Endothelial cell of umbilical vein (primary cell): ENCODE data around the gene CCNG2. TPM values are rescaled to one million over a fixed set of nuclear protein-coding genes. Genes with fewer than 3 reads are reported as not detected.

Experiments used
- BruUV-seq: library from RNA; stranded (reverse); fragments of 400-500 nt; replicated peaks from 2 replicates; lab custom pipeline; 2021; lab: Mats Ljungman, UMichigan
- CTCF ChIA-PET: fragments of 300-600, 350-600 bp; sonication (Branson Sonifier 250); formaldehyde crosslinking; loops from one replicate; lab custom pipeline; 2021; ENCODE audit warnings: antibody characterized with exemption, inconsistent platforms; lab: Charles Lee
- POLR2A ChIA-PET: fragments of 300-600, 350-600 bp; sonication (Branson Sonifier 250); formaldehyde crosslinking; loops from one replicate; lab custom pipeline; 2021; ENCODE audit warnings: antibody characterized with exemption, inconsistent platforms; lab: Charles Lee
- DNase-seq: peaks from one replicate; pipeline ENCODE4 v3.0.0-alpha.2; 2011; ENCODE audit warnings: low read depth, low spot score
- FAIRE-seq: peaks from 2 replicates; lab custom pipeline; 2011; peaks lifted over from hg19 to GRCh38; lab: Jason Lieb, UNC
- H2AFZ ChIP-seq: 2 replicates; pipeline ENCODE4 v1.6.0; 2012; ENCODE audit warnings: low read depth, low read length, control low read depth, inconsistent platforms
- H3K27ac ChIP-seq: 2 replicates; pipeline ENCODE4 v1.5.1; 2011; ENCODE audit warnings: low read depth, mild to moderate bottlenecking, control low read depth, low read length, moderate library complexity; ENCODE audit not compliant: insufficient read depth
- H3K27me3 ChIP-seq, 2 experiments: 2 replicates each; pipeline versions ENCODE4 v1.6.0 to v1.6.1; 2011; ENCODE audit warnings: low read length in 2 of 2, mixed read lengths in 1 of 2; ENCODE audit not compliant: control insufficient read depth in 2 of 2, insufficient read depth in 2 of 2
- H3K36me3 ChIP-seq, 2 experiments: 2 replicates in 1 of 2; 3 replicates in 1 of 2; pipeline ENCODE4 v1.5.1; 2011; ENCODE audit warnings: low read length in 2 of 2, mild to moderate bottlenecking in 1 of 2, moderate library complexity in 1 of 2; ENCODE audit not compliant: control insufficient read depth in 2 of 2, insufficient read depth in 2 of 2; ENCODE audit errors: extremely low read depth in 1 of 2
- H3K4me1 ChIP-seq: 3 replicates; pipeline ENCODE4 v1.5.1; 2011; ENCODE audit warnings: mild to moderate bottlenecking, low read length; ENCODE audit not compliant: control insufficient read depth, insufficient read depth; ENCODE audit errors: extremely low read depth
- H3K4me2 ChIP-seq: 2 replicates; pipeline ENCODE4 v1.6.1; 2011; ENCODE audit warnings: low read length, control low read depth, mixed read lengths; ENCODE audit not compliant: insufficient read depth
- H3K4me3 ChIP-seq, 3 experiments: fragments of 200-600 bp in 1 of 3; sonication (generic), shearing (Covaris generic) in 1 of 3; replicated peaks in 1 of 3; 2 replicates each; pipeline ENCODE4 v1.5.1; 2011 to 2016; ENCODE audit warnings: control low read depth in 3 of 3, low read length in 3 of 3, mild to moderate bottlenecking in 2 of 3, inconsistent platforms in 1 of 3, low read depth in 1 of 3, moderate library complexity in 1 of 3; ENCODE audit not compliant: insufficient read depth in 1 of 3
- H3K79me2 ChIP-seq: 2 replicates; pipeline ENCODE4 v1.6.0; 2012; ENCODE audit warnings: low read length, inconsistent platforms; ENCODE audit not compliant: control insufficient read depth, insufficient read depth
- H3K9ac ChIP-seq: replicated peaks from 2 replicates; pipeline ENCODE3; 2011; ENCODE audit warnings: low read length, control low read depth; ENCODE audit not compliant: insufficient read depth; ENCODE audit errors: extremely low read depth
- H3K9me1 ChIP-seq: replicated peaks from 3 replicates; pipeline ENCODE4 v1.6.0; 2011; ENCODE audit warnings: mild to moderate bottlenecking, low read length; ENCODE audit not compliant: control insufficient read depth, insufficient read depth; ENCODE audit errors: extremely low read depth
- H3K9me3 ChIP-seq: replicated peaks from 2 replicates; pipeline ENCODE4 v1.5.1; 2012; ENCODE audit warnings: low read length, inconsistent platforms; ENCODE audit not compliant: control insufficient read depth, insufficient read depth
- H4K20me1 ChIP-seq: replicated peaks from 2 replicates; pipeline ENCODE3; 2011; ENCODE audit warnings: mild to moderate bottlenecking, low read length; ENCODE audit not compliant: control insufficient read depth, insufficient read depth; ENCODE audit errors: extremely low read depth
- CTCF ChIP-seq, 2 donors: IDR thresholded peaks; 1 replicate in 1 of 2; 2 replicates in 1 of 2; pipeline ENCODE4 v1.5.1; 2011; ENCODE audit warnings: low read length in 2 of 2, mild to moderate bottlenecking in 2 of 2, moderate library complexity in 2 of 2, control low read depth in 1 of 2, inconsistent platforms in 1 of 2, low read depth in 1 of 2; ENCODE audit not compliant: insufficient read depth in 1 of 2; ENCODE audit errors: extremely low read depth in 1 of 2
- EZH2 ChIP-seq: IDR thresholded peaks from 2 replicates; pipeline ENCODE4 v1.6.1; 2012; ENCODE audit warnings: borderline replicate concordance, low read depth, mild to moderate bottlenecking, moderate library complexity, low read length, inconsistent platforms; ENCODE audit not compliant: severe bottlenecking
- FOS ChIP-seq: IDR thresholded peaks from 2 replicates; pipeline ENCODE4 v1.6.1; 2011; ENCODE audit warnings: mild to moderate bottlenecking, low read length, moderate library complexity, borderline replicate concordance; ENCODE audit not compliant: insufficient read depth
- GATA2 ChIP-seq: IDR thresholded peaks from 2 replicates; pipeline ENCODE4 v1.7.0; 2011; ENCODE audit warnings: low read depth, mild to moderate bottlenecking, moderate library complexity, mixed read lengths, low read length; ENCODE audit not compliant: insufficient read length, insufficient read depth
- JUN ChIP-seq: IDR thresholded peaks from 2 replicates; pipeline ENCODE4 v1.6.1; 2011; ENCODE audit warnings: borderline replicate concordance, low read depth; ENCODE audit not compliant: insufficient read length, insufficient read depth
- MAX ChIP-seq: IDR thresholded peaks from 2 replicates; pipeline ENCODE4 v1.6.1; 2011; ENCODE audit not compliant: insufficient read depth, insufficient read length
- MYC ChIP-seq: IDR thresholded peaks from one replicate; pipeline ENCODE4 v1.6.1; 2011; ENCODE audit warnings: mild to moderate bottlenecking, low read depth, low read length
- POLR2A ChIP-seq: IDR thresholded peaks from 2 replicates; pipeline ENCODE4 v1.6.1; 2012; ENCODE audit warnings: low read depth, mild to moderate bottlenecking, control low read depth, low read length
- POLR2AphosphoS5 ChIP-seq: IDR thresholded peaks from 2 replicates; pipeline ENCODE4 v1.6.1; 2012; ENCODE audit warnings: low read depth, mild to moderate bottlenecking, control low read depth, low read length, moderate library complexity; ENCODE audit not compliant: insufficient read depth
- dilution Hi-C: fragments of 300-500 bp; cut with MboI; formaldehyde crosslinking; loops from one replicate; pipeline ENCODE4 v1.15.0; 2019; ENCODE audit warnings: low sequenced_read_pairs; ENCODE audit not compliant: extremely low pct_ligation_motif_present
- intact Hi-C: fragments of 100-400 bp; cut with micrococcal nuclease; formaldehyde crosslinking; loops from one replicate; pipeline ENCODE4 v1.10.0; 2022
- polyA plus RNA-seq, 4 experiments: library from polyadenylated mRNA; depleted of rRNA in 3 of 4; stranded (reverse) in 3 of 4; unstranded in 1 of 4; fragments of >200 nt; gene quantifications; 2 replicates each; pipeline versions ENCODE4 v1.2.1 to v1.2.3, GENCODE V29; 2011 to 2012; ENCODE audit warnings: missing spikeins in 1 of 4
- total RNA-seq: library from RNA; stranded (reverse); gene quantifications from 2 replicates; pipeline ENCODE4 v1.2.3, GENCODE V29; 2021

The CCNG2 gene
- total and polyA plus RNA-seq, 2 donors (not counting 3 experiments of a cell fraction or from before 2014, with no cell fraction given), result 7.9 to 28.3 TPM

- POLR2A ChIA-PET, result no interaction called here
Observed at GRCh38 chr4:77199701-77200100, 42.7 kb downstream of the CCNG2 start.

GRCh38 chr4:77201343-77201742 is 44.3 kb downstream of the CCNG2 start:
- Histone ChIP-seq H3K4me1 (no peaks in the 10 kb centered on the region), H3K79me2 (no peaks in the 10 kb centered on the region), H3K27me3 (peaks cover 56 to 70% of the 10 kb centered on the region in 2 experiments), H3K27ac (no peak overlapping the region), H3K4me3 (no peak overlapping the region), H4K20me1 (no peaks in the 10 kb centered on the region), H2AFZ (no peak overlapping the region), H3K9ac (no peak overlapping the region), H3K4me2 (no peak overlapping the region), H3K36me3 (no peaks in the 10 kb centered on the region), H3K9me1 (no peaks in the 10 kb centered on the region), H3K9me3 (no peaks in the 10 kb centered on the region)
- no peak for TF ChIP-seq MAX
- TF ChIP-seq POLR2A, result no peak
- no peak for TF ChIP-seq FOS
- no peak for TF ChIP-seq MYC
- no peak for TF ChIP-seq GATA2
- TF ChIP-seq CTCF (IDR thresholded peaks at IDR 0.05; ENCODE audit: extremely low read depth in 1 of 2, insufficient read depth in 1 of 2, low read depth in 1 of 2, low read length in 2 of 2), result no peak
- no peak for TF ChIP-seq JUN
- TF ChIP-seq POLR2AphosphoS5, result no peak
- TF ChIP-seq EZH2, result no peak
- ChIA-PET CTCF (interaction anchor here (1.1 to 5.9 kb wide), 5 partner anchors 12 to 156 kb away, joined by 4 to 171 read pairs (median 57); no protein-coding TSS in a partner anchor), POLR2A (no interaction called here)
- no peak for DNase-seq
- FAIRE-seq, result no peak
- BruUV-seq, result no TSS peak
- dilution Hi-C loops (no loop called here), intact Hi-C loops (loop anchor here (5.0 kb wide), 1 partner anchor 79 kb away; no protein-coding TSS in a partner anchor)

More at GRCh38 chr4:77199701-77200100, 42.7 kb downstream of the CCNG2 start:
- no peaks in the 10 kb centered on the region for H3K36me3 ChIP-seq
- TF ChIP-seq EZH2 (peak; percentile 44), GATA2 (no peak), MYC (no peak)
- H2AFZ ChIP-seq, result no peak overlapping the region
- intact Hi-C loops, result loop anchor here (5.0 kb wide), 1 partner anchor 77 kb away; no protein-coding TSS in a partner anchor
- no peaks in the 10 kb centered on the region for H4K20me1 ChIP-seq
- no peak overlapping the region for H3K9ac ChIP-seq
- H3K4me2 ChIP-seq, result no peak overlapping the region
- H3K4me3 ChIP-seq, result no peak overlapping the region
- dilution Hi-C loops, result no loop called here
- FAIRE-seq, result no peak
- peaks cover 50 to 74% of the 10 kb centered on the region in 2 experiments for H3K27me3 ChIP-seq
- H3K4me1 ChIP-seq, result no peaks in the 10 kb centered on the region
- BruUV-seq, result no TSS peak
- H3K9me3 ChIP-seq, result no peaks in the 10 kb centered on the region
- H3K9me1 ChIP-seq, result no peaks in the 10 kb centered on the region
- CTCF ChIA-PET, result interaction anchor here (0.9 to 5.9 kb wide), 3 partner anchors 104 to 154 kb away, joined by 4 to 171 read pairs (median 9); no protein-coding TSS in a partner anchor
- no peak for DNase-seq
- no peak overlapping the region for H3K27ac ChIP-seq
- H3K79me2 ChIP-seq, result no peaks in the 10 kb centered on the region
